Measurements from ENCODE around the gene GLRA1. TPM values are rescaled to one million over a fixed set of nuclear protein-coding genes. Genes with fewer than 3 reads are reported as not detected.

The GLRA1 gene
- total RNA-seq, 1 donor from 2014 or later = 0.22 TPM

DNA sequence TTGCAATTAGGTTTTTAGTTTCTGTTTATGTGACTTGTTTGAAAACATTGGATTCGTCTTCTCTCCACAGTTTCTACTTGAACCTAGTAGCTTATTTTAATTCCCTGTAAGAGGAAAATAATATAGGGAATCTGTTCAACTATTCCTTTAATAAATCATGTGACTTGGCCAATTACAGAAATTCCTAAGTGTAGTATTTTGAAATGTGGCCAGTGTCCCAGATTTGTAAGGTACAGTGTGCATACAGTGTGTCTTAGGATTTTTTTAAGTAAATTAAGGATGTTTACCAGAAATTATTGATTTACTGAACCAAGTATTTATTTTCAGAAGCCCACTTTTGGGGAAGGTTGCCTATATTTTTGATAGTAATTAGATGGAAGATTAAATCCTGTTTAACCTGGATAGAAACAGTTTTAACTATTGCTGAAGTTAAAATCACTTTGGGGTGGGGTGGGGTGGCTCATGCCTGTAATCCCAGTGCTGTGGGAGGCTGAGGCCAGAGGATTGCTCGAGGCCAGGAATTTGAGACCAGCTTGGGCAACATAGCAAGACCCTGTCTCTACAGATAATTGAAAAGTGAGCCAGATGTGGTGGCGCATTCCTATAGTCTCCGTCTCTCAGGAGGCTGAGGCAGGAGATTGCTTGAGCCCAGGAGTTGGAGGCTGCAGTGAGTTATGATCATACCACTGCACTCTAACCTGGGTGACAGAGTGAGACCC lies 116.0 kb downstream of the GLRA1 start:
- H3K4me1 Mint-ChIP-seq (ENCODE audit: low read depth, unreplicated experiment) = no peaks in the 10 kb centered on the region
- TF ChIP-seq, protein P1, sequence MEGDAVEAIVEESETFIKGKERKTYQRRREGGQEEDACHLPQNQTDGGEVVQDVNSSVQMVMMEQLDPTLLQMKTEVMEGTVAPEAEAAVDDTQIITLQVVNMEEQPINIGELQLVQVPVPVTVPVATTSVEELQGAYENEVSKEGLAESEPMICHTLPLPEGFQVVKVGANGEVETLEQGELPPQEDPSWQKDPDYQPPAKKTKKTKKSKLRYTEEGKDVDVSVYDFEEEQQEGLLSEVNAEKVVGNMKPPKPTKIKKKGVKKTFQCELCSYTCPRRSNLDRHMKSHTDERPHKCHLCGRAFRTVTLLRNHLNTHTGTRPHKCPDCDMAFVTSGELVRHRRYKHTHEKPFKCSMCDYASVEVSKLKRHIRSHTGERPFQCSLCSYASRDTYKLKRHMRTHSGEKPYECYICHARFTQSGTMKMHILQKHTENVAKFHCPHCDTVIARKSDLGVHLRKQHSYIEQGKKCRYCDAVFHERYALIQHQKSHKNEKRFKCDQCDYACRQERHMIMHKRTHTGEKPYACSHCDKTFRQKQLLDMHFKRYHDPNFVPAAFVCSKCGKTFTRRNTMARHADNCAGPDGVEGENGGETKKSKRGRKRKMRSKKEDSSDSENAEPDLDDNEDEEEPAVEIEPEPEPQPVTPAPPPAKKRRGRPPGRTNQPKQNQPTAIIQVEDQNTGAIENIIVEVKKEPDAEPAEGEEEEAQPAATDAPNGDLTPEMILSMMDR (IDR thresholded peaks at IDR 0.05; ENCODE audit: partially characterized antibody, unreplicated experiment) = no peak
- H3K4me3 Mint-ChIP-seq (ENCODE audit: unreplicated experiment) = no peak overlapping the region
- H3K9me3 Mint-ChIP-seq (ENCODE audit: unreplicated experiment) = no peaks in the 10 kb centered on the region
- no peaks in the 10 kb centered on the region for H3K27me3 Mint-ChIP-seq (ENCODE audit: unreplicated experiment)
- H3K36me3 Mint-ChIP-seq (ENCODE audit: unreplicated experiment) = peaks cover 5% of the 10 kb centered on the region
- H3K27ac Mint-ChIP-seq (ENCODE audit: unreplicated experiment) = no peak overlapping the region
- DNase-seq = no peak

DNA sequence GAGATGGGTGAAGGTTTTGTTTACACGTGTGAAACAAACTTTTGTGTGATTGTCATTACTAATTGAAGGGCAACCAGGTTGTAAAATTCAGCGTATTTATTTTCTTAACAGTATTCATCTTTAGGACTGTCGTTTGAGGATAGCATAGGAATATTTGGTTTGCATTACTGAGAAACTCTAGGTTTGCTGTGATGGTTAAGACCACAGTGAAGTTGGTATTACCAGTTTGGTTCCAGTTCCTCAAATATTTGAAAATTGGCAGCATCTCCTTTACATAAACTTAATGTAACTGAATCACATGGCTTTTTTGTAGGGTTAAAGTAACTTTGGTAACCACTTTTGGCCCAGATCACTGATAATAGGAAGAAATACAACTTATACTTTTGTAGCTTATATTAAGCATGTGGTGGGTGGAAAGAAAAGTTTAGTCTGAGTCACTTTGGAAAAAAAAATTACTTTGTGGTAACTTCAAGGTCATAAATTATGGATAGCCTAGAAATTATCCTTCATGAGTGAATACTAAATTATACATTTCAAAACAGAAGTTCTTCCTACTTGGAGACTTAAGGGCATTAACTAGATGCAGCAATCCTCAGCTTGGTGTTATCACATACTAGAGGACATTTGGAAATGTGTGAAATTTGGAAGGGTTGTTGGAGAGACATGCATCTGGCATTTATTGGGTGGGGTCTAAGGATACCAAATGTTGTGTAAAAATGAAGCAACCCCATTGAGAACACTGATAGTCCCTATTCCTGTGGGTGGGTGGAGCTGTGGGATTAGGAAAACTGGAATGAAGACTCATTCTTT lies 119.0 kb downstream of the GLRA1 start:
- H3K27me3 Mint-ChIP-seq (ENCODE audit: unreplicated experiment) = no peaks in the 10 kb centered on the region
- H3K9me3 Mint-ChIP-seq (ENCODE audit: unreplicated experiment) = no peaks in the 10 kb centered on the region
- no peaks in the 10 kb centered on the region for H3K36me3 Mint-ChIP-seq (ENCODE audit: unreplicated experiment)
- TF ChIP-seq, protein P1 (IDR thresholded peaks at IDR 0.05; ENCODE audit: partially characterized antibody, unreplicated experiment) = no peak
- no peak for DNase-seq
- no peak overlapping the region for H3K4me3 Mint-ChIP-seq (ENCODE audit: unreplicated experiment)
- no peak overlapping the region for H3K27ac Mint-ChIP-seq (ENCODE audit: unreplicated experiment)
- H3K4me1 Mint-ChIP-seq (ENCODE audit: low read depth, unreplicated experiment) = no peaks in the 10 kb centered on the region

DNA sequence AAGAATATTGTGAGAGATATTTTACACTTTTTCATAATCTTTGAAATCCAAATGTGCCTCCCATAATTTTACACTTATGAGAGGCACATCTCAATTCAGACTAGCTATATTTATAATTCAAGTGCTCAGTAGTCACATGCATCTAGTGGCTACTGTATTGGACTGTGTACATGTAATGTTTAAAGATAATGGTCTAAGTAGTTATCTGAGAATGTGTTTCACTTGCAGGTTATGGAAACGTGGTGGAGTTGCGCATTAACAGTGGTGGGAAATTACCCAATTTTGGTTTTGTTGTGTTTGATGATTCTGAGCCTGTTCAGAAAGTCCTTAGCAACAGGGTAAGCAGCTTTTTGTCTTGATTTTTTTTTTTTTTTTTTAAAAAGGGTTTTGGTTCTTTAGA lies 124.1 kb downstream of the GLRA1 start:
- Mint-ChIP-seq H3K27ac (ENCODE audit: unreplicated experiment) (no peak overlapping the region), H3K9me3 (ENCODE audit: unreplicated experiment) (peaks cover 3% of the 10 kb centered on the region), H3K27me3 (ENCODE audit: unreplicated experiment) (no peaks in the 10 kb centered on the region), H3K4me3 (ENCODE audit: unreplicated experiment) (no peak overlapping the region), H3K36me3 (ENCODE audit: unreplicated experiment) (no peaks in the 10 kb centered on the region), H3K4me1 (ENCODE audit: low read depth, unreplicated experiment) (no peaks in the 10 kb centered on the region)
- DNase-seq = no peak
- TF ChIP-seq, protein P1 (IDR thresholded peaks at IDR 0.05; ENCODE audit: partially characterized antibody, unreplicated experiment) = no peak

DNA sequence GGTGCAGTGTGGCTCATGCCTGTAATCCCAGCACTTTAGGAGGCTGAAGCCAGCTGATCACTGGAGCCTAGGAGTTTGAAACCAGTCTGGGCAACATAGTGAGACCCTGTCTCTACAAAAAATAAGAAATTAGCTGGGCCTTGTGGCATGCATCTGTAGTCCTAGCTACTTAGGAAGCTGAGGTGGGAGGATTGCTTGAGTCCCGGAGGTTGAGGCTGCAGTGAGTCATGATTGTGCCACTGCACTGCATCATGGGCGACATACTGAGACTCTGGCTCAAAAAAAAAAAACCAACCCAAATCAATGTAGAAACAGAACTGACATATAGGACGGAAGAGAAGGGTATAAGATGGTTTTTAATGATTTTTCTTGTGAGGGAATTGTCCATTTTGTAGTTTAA lies 125.2 kb downstream of the GLRA1 start:
- no peaks in the 10 kb centered on the region for H3K36me3 Mint-ChIP-seq (ENCODE audit: unreplicated experiment)
- no peaks in the 10 kb centered on the region for H3K27me3 Mint-ChIP-seq (ENCODE audit: unreplicated experiment)
- no peak overlapping the region for H3K4me3 Mint-ChIP-seq (ENCODE audit: unreplicated experiment)
- DNase-seq = no peak
- no peaks in the 10 kb centered on the region for H3K4me1 Mint-ChIP-seq (ENCODE audit: low read depth, unreplicated experiment)
- peaks cover 3% of the 10 kb centered on the region for H3K9me3 Mint-ChIP-seq (ENCODE audit: unreplicated experiment)
- TF ChIP-seq, protein P1 (IDR thresholded peaks at IDR 0.05; ENCODE audit: partially characterized antibody, unreplicated experiment) = no peak
- H3K27ac Mint-ChIP-seq (ENCODE audit: unreplicated experiment) = no peak overlapping the region

DNA sequence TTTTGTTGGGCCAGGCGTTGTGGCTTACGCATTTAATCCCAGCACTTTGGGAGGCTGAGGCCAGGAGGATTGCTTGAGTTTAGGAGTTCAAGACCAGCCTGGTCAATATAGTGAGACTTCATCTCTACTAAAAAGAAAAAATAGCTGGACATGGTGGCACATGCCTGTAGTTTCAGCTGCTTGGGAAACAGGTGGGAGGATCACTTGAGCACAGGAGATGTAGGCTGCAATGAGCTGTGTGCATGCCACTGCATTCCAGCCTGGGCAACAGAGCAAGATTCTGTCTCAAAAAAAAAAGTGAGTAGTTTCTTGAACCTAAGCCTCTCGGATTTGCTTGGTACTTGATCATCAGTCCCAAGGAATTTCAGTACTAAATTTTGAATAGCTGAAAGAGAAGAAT lies 126.0 kb downstream of the GLRA1 start:
- Mint-ChIP-seq H3K4me1 (ENCODE audit: low read depth, unreplicated experiment) (no peaks in the 10 kb centered on the region), H3K27me3 (ENCODE audit: unreplicated experiment) (peaks cover 1% of the 10 kb centered on the region), H3K9me3 (ENCODE audit: unreplicated experiment) (peaks cover 6% of the 10 kb centered on the region), H3K36me3 (ENCODE audit: unreplicated experiment) (no peaks in the 10 kb centered on the region), H3K4me3 (ENCODE audit: unreplicated experiment) (no peak overlapping the region), H3K27ac (ENCODE audit: unreplicated experiment) (no peak overlapping the region)
- TF ChIP-seq, protein P1 (IDR thresholded peaks at IDR 0.05; ENCODE audit: partially characterized antibody, unreplicated experiment) = no peak
- no peak for DNase-seq

Data from glutamatergic neuron (in vitro differentiated cells).